Measurements from ENCODE around the gene ACAA2.
"Not testable (repeated sequence)": the region's sequence is repeated elsewhere in the genome, so short reads cannot be mapped to it uniquely, and the experiment has no call there.

ACAA2 gene

DNA sequence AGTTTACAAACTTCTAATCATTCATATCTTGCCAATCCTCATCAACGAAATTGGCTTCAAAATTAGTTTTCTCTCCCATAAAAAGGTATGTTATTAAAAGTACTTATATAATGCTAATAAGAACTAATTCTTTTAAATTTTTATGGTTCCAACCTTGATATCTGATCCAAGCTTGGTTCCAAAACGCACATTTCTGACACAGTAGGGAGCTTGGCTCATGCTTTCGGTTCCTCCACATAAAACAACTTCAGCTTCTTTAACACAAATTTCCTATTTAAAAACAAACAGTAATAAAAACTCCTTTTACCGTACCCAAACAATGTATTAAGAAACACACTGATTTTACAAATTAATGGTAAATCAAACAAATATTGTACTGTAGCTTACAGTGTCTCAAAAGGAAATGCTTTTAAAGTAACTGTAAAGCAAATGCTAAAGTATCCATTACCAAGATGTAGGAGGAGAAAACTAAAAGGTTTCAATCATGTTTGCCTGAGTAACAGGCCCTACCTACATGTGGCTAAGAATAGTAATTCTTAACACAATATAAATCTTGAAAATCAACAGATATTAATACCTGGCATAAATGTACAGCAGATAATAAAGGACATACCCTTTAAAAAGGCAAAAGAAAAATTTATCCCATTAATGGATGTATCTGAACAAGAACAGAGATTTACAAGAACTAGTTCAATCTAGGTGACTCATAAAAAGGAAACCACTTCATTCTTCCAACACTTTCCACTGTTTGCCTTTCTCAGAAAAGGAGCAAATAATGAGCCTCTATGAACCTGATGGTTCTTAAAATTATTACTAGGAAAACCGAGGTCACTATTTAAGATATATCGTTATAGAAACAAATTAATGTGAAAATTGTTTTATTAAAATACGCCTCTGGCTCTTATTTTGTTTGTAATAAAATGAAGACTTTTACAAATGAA is 17.5 kb downstream of the ACAA2 start:
- TF ChIP-seq, protein P1, sequence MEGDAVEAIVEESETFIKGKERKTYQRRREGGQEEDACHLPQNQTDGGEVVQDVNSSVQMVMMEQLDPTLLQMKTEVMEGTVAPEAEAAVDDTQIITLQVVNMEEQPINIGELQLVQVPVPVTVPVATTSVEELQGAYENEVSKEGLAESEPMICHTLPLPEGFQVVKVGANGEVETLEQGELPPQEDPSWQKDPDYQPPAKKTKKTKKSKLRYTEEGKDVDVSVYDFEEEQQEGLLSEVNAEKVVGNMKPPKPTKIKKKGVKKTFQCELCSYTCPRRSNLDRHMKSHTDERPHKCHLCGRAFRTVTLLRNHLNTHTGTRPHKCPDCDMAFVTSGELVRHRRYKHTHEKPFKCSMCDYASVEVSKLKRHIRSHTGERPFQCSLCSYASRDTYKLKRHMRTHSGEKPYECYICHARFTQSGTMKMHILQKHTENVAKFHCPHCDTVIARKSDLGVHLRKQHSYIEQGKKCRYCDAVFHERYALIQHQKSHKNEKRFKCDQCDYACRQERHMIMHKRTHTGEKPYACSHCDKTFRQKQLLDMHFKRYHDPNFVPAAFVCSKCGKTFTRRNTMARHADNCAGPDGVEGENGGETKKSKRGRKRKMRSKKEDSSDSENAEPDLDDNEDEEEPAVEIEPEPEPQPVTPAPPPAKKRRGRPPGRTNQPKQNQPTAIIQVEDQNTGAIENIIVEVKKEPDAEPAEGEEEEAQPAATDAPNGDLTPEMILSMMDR (IDR thresholded peaks at IDR 0.05; ENCODE audit: low read depth, low read length) = no peak
- DNase-seq (ENCODE audit: extremely low read depth, low read depth) = no peak

DNA sequence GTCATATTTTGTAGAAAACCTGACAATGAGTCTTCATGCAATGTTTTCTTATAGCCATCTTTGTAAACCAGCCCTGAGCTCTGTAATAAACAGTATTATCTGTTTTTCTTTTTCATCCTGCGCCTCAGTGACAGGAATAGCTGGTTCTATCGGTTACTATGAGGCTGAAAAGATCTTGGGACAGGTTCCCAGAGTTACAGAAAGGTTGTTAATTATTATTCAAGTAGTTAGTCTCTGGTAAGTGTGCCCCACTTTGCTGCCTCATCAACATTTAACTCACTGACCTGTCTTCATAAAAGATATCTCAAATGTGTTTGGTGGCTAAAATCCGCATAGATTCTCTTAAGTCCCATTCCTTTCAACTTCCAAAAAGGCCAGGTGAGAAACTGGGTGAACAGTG is 18.6 kb downstream of the ACAA2 start:
- DNase-seq (ENCODE audit: extremely low read depth, low read depth) = no peak
- TF ChIP-seq, protein P1 (IDR thresholded peaks at IDR 0.05; ENCODE audit: low read depth, low read length) = no peak

DNA sequence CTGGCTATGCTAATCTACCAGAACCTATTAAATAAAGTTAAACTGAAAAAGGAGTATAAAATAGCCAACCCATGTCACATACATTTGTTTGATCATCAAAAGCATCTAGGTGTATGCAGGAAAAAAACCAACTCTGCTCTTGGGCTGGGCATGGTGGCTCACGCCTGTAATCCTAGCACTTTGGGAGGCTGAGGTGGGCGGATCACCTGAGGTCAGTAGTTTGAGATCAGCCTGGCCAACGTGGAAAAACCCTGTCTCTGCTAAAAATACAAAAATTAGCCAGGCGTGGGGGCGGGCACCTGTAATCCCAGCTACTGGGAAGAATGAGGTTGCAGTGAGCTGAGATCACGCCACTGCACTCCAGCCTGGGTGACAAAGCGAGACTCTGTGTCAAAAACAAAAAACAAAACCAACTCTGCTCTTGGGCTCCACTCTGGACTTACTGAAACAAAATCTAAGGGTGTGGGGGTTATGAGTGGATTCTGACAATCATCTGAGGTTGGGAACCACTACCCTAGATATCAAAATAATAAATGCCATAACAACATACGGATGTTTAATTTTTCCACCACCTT is 23.7 kb downstream of the ACAA2 start:
- DNase-seq (ENCODE audit: extremely low read depth, low read depth) = not testable (repeated sequence)

DNA sequence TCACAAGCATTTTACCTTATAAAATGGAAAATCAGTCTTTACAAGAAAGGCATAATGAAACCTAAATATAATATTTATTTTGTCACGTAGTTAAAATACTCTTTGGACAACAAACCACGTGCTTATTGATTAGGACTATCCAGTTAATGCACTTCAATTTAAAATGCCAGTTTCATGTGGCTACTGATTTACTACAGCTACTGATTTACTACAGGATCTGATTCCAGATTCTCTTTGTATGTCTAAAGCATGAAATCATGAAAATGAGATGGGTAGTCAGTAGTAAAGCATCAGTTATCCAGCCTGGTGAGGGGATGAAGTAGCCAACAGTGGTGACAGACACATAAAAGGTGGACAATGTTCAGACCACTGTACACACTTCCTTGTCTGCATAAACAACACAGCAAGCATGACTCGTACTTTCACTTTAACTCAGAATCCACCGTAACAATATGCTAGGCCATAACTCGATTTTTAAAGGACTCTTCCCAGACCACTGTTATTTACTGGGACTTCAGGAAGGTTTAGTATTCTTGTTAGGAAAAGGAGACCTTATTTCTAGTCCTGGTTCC is 24.9 kb downstream of the ACAA2 start:
- DNase-seq (ENCODE audit: extremely low read depth, low read depth) = no peak
- TF ChIP-seq, protein P1 (IDR thresholded peaks at IDR 0.05; ENCODE audit: low read depth, low read length) = no peak

DNA sequence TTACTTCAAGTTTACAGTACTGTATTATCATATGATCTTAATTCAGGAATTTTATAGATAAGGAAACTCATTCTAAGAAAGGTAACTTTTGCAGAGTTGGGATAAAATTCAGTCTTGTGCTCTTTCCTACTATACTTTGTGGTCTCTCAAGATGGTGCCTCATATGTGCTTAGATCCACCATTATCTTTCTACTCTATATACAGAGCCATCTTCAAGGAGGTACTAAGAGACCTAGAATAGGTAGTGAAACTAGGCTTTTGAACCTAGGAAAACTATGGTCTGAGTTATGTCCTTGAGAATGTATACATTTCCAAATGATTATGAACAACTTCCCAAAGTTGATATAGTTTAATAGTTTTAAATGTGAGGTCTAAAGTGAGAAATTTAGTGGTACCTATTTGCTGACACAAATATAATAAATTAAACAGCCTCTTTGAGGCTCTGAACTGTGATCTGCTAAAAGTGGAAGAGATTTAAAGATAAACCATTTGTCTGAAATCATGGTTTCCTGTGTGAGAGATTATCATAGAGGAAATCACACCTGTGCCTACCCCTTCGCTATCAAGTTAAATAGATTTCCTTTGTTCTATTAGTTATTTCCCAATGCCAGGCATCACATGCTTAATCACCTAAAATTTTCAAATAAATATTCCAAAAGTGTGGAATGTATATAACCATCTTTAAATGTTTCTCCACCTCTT is 27.2 kb downstream of the ACAA2 start:
- TF ChIP-seq, protein P1 (IDR thresholded peaks at IDR 0.05; ENCODE audit: low read depth, low read length) = no peak
- no peak for DNase-seq (ENCODE audit: extremely low read depth, low read depth)

DNA sequence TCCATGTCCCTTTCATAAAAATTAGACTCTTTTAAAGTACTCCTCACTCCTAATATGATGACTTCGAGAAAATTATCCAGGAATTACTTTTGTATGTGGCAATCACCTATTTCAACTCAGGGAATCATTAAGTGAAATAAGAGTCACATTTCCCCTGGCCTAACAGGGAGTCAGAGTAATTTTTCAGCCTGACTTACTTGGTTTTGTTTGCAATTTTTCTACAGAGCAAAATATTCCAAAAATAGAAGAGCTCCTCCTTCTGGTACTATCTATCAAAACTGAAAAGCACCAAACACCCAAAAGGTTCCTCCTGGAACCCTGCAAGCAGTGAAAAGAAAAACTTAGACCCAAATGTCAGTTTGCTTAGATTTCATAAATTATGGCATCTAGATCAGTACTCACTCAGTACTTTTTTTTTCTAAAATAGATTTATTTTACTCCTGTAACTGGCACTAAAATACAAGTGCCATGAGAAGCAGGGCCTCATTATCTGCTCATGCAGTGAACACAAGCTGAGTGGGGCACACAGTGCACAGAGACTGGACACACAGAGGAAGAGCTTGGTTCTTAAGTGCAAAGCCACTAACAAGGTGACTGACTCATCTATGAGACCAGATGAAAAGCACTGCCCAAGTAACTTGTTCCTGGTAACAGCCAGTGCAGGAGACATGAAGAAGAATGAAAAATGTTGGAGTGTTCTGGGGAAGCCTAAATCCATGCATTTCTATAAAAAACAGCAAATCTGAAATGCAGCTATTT is 28.7 kb downstream of the ACAA2 start:
- TF ChIP-seq, protein P1 (IDR thresholded peaks at IDR 0.05; ENCODE audit: low read depth, low read length) = peak; percentile 41
- peak; percentile 10 for DNase-seq (ENCODE audit: extremely low read depth, low read depth)

DNA sequence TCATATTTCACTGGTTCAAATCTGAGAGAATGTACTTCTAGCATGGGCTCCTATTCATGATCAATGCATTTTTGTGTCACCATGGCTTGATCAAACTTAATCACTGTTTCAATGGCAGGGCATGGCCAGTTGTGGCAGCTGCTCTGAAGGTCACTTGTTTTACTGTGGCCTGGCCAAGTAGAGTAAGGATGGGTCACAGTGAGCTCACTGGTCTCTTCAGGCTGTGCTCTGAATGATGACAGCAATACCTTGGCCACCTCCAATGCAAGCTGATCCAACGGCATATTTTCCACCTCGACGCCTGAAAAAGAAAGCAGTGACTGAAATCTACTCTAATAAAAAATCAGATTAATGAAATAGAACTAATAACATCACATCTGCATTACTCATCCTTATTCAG is 29.7 kb downstream of the ACAA2 start:
- DNase-seq (ENCODE audit: extremely low read depth, low read depth) = not testable (repeated sequence)
